ENCODE data around the gene SULF2. TPM values are rescaled to one million over a fixed set of nuclear protein-coding genes. Genes with fewer than 3 reads are reported as not detected.
A peak's percentile ranks its signal among the peaks of the same experiment; 100 is the strongest.

The SULF2 gene
- total RNA-seq, 1 experiment from 2014 or later = 495 TPM

DNA sequence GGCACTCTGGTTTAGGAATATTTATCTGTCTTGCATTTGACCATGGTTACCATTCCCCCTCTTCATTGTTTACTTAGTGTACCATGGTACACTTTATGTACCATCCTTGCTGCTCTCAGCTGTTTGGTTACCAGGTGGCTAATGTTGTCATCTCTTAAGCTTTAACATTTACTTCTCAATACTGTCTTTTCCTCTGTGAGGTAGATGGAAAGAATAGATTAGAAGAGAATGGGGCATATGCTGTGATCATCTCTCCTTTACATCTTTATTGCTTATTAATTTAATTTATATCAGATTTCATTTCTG is 174.4 kb downstream of the SULF2 start:
- no peaks in the 10 kb centered on the region for H3K9me3 ChIP-seq (ENCODE audit: insufficient read depth, low read depth)
- peak overlapping the region; percentile 54; the same call in 1 of the 2 replicates for H3K4me2 ChIP-seq
- H3K27me3 ChIP-seq (ENCODE audit: insufficient read depth, low read depth) = no peaks in the 10 kb centered on the region
- CTCF ChIA-PET = interaction anchor here (0.7 kb wide), 1 partner anchor 23 kb away, joined by 3 read pairs; no protein-coding TSS in a partner anchor
- H3K36me3 ChIP-seq (ENCODE audit: low read depth) = peaks cover 21% of the 10 kb centered on the region; the same call in 1 of the 2 replicates
- H3K27ac ChIP-seq = peak overlapping the region; percentile 73
- H4K20me1 ChIP-seq (ENCODE audit: insufficient read depth) = peaks cover 14% of the 10 kb centered on the region; the same call in 1 of the 2 replicates
- H3K4me1 ChIP-seq (replicated peaks; ENCODE audit: insufficient read depth) = peaks cover 50% of the 10 kb centered on the region
- no peak for DNase-seq
- peaks cover 64% of the 10 kb centered on the region for H3F3A ChIP-seq (ENCODE audit: insufficient read depth, low read depth)
- H2AFZ ChIP-seq = no peak overlapping the region
- H3K4me3 ChIP-seq = no peak overlapping the region
- POLR2A ChIA-PET (ENCODE audit: unreplicated experiment) = interaction anchor here (0.6 kb wide), 1 partner anchor 118 kb away, joined by 3 read pairs; no protein-coding TSS in a partner anchor
- intact Hi-C loops (cut with micrococcal nuclease; ENCODE audit: unreplicated experiment) = loop anchor here (5.0 to 10.0 kb wide), 2 partner anchors 34 to 66 kb away; no protein-coding TSS in a partner anchor
- peaks cover 92% of the 10 kb centered on the region for H3K79me2 ChIP-seq (ENCODE audit: low read depth)
- TF ChIP-seq, protein P1, sequence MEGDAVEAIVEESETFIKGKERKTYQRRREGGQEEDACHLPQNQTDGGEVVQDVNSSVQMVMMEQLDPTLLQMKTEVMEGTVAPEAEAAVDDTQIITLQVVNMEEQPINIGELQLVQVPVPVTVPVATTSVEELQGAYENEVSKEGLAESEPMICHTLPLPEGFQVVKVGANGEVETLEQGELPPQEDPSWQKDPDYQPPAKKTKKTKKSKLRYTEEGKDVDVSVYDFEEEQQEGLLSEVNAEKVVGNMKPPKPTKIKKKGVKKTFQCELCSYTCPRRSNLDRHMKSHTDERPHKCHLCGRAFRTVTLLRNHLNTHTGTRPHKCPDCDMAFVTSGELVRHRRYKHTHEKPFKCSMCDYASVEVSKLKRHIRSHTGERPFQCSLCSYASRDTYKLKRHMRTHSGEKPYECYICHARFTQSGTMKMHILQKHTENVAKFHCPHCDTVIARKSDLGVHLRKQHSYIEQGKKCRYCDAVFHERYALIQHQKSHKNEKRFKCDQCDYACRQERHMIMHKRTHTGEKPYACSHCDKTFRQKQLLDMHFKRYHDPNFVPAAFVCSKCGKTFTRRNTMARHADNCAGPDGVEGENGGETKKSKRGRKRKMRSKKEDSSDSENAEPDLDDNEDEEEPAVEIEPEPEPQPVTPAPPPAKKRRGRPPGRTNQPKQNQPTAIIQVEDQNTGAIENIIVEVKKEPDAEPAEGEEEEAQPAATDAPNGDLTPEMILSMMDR (conservative IDR thresholded peaks at IDR 0.05) = no peak
- no peak for TF ChIP-seq EZH2 (IDR thresholded peaks at IDR 0.05; ENCODE audit: low read depth)
- no peaks in the 10 kb centered on the region for H3K9me2 ChIP-seq (ENCODE audit: insufficient read depth)
- BruUV-seq (replicated peaks) = no TSS peak

DNA sequence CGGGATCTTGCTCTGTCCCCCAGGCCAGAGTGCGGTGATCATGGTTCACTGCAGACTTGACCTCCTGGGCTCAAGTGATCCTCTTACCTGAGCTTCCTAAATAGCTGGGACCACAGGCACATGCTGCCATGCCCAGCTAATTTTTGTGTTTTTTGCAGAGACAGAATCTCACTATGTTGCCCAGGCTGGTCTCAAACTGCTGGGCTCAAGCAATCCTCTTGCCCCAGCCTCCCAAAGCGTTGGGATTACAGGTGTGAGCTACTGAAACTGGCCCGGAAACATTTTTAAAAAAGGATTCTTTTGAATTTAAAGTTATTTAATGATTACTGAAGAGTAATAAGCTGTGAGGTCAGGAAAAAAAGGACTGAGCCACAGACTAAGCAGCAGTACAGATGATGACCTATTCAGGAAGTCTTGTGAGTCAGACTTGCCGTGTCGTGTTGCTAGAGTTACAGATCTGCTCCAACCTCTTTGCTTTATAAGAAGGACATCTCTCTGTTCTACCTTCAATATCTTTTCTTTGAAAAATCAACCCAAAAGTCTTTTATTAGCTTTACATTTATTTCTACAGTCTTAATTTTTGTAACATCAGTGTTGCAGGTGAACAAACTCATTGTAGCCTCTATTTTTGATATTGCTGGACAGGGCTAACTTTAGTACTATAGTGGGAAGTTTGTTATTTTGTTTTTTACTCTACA is 174.9 kb downstream of the SULF2 start:
- POLR2A ChIA-PET (ENCODE audit: unreplicated experiment) = interaction anchor here (0.5 to 0.7 kb wide), 5 partner anchors 14 to 892 kb away, joined by 3 to 19 read pairs (median 5); partner anchors contain the start of gene NCOA3
- Histone ChIP-seq H3K27ac (peak overlapping the region; percentile 73), H3K9me3 (ENCODE audit: insufficient read depth, low read depth) (no peaks in the 10 kb centered on the region), H2AFZ (no peak overlapping the region), H4K20me1 (ENCODE audit: insufficient read depth) (peaks cover 14% of the 10 kb centered on the region; the same call in 1 of the 2 replicates), H3K4me2 (peak overlapping the region; percentile 54), H3K4me1 (replicated peaks; ENCODE audit: insufficient read depth) (peaks cover 50% of the 10 kb centered on the region), H3K9me2 (ENCODE audit: insufficient read depth) (no peaks in the 10 kb centered on the region), H3K4me3 (no peak overlapping the region), H3K27me3 (ENCODE audit: insufficient read depth, low read depth) (no peaks in the 10 kb centered on the region), H3K36me3 (ENCODE audit: low read depth) (peaks cover 23% of the 10 kb centered on the region; the same call in 1 of the 2 replicates), H3F3A (ENCODE audit: insufficient read depth, low read depth) (peaks cover 60% of the 10 kb centered on the region), H3K79me2 (ENCODE audit: low read depth) (peaks cover 93% of the 10 kb centered on the region)
- no TSS peak for BruUV-seq (replicated peaks)
- CTCF ChIA-PET = interaction anchor here (0.7 kb wide), 4 partner anchors 13 to 252 kb away, joined by 3 to 4 read pairs (median 4); no protein-coding TSS in a partner anchor
- TF ChIP-seq, protein P1 (conservative IDR thresholded peaks at IDR 0.05) = no peak
- no peak for TF ChIP-seq EZH2 (IDR thresholded peaks at IDR 0.05; ENCODE audit: low read depth)
- DNase-seq = peak; percentile 35 to 69
- intact Hi-C loops (cut with micrococcal nuclease; ENCODE audit: unreplicated experiment) = loop anchor here (5.0 to 10.0 kb wide), 2 partner anchors 33 to 66 kb away; no protein-coding TSS in a partner anchor

DNA sequence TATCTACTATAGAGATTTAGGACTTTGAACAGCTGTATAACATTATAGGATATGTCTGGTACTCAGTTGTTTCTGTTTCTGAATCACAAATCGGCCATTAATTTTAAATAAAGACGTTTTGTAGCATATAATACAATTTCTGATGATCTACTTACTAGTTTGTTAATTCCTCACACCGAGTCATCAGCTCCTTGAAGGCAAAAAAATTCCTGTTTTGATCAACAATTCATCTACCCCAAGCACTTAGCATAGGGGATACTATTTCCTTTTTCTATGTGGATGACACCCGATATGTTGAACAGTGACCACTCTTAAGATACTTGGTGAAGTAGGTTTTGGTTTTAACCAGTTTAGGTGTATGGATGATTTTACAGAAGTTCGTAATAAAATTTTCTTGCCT is 176.3 kb downstream of the SULF2 start:
- H3K4me1 ChIP-seq (replicated peaks; ENCODE audit: insufficient read depth) = peaks cover 50% of the 10 kb centered on the region
- ChIA-PET CTCF (interaction anchor here (0.6 kb wide), 1 partner anchor 40 kb away, joined by 5 read pairs; no protein-coding TSS in a partner anchor), POLR2A (ENCODE audit: unreplicated experiment) (interaction anchor here (0.6 to 1.0 kb wide), 4 partner anchors 11 to 901 kb away, joined by 3 to 24 read pairs (median 6); no protein-coding TSS in a partner anchor)
- no peak overlapping the region for H2AFZ ChIP-seq
- peaks cover 20% of the 10 kb centered on the region; the same call in 1 of the 2 replicates for H3K36me3 ChIP-seq (ENCODE audit: low read depth)
- no peak for DNase-seq
- no peak overlapping the region for H3K4me3 ChIP-seq
- no peaks in the 10 kb centered on the region for H3K9me2 ChIP-seq (ENCODE audit: insufficient read depth)
- TF ChIP-seq, protein P1 (conservative IDR thresholded peaks at IDR 0.05) = no peak
- no peak for TF ChIP-seq EZH2 (IDR thresholded peaks at IDR 0.05; ENCODE audit: low read depth)
- peaks cover 14% of the 10 kb centered on the region; the same call in 1 of the 2 replicates for H4K20me1 ChIP-seq (ENCODE audit: insufficient read depth)
- H3K27me3 ChIP-seq (ENCODE audit: insufficient read depth, low read depth) = no peaks in the 10 kb centered on the region
- H3K4me2 ChIP-seq = peak overlapping the region; percentile 1; the same call in 1 of the 2 replicates
- peak overlapping the region; percentile 51 for H3K27ac ChIP-seq
- no peaks in the 10 kb centered on the region for H3K9me3 ChIP-seq (ENCODE audit: insufficient read depth, low read depth)
- peaks cover 91% of the 10 kb centered on the region for H3K79me2 ChIP-seq (ENCODE audit: low read depth)
- peaks cover 57% of the 10 kb centered on the region for H3F3A ChIP-seq (ENCODE audit: insufficient read depth, low read depth)
- BruUV-seq (replicated peaks) = no TSS peak
- intact Hi-C loops (cut with micrococcal nuclease; ENCODE audit: unreplicated experiment) = no loop called here

Data from PC-9 (cell line).